HL-60 (cell line): Measurements from ENCODE around the gene CRYBA4.

ENCODE experiments used
- DNase-seq, 2 experiments: peaks; one replicate each; pipeline ENCODE4 v3.0.0-alpha.2; 2010 to 2020; ENCODE audit warnings: low read depth in 1 of 2, low spot score in 1 of 2
- H3K27ac ChIP-seq: fragments of 250-450 bp; sonication (Bioruptor Pico); replicated peaks from 2 replicates; pipeline ENCODE4 v1.5.1; 2020; ENCODE audit warnings: mild to moderate bottlenecking, moderate library complexity
- H3K27me3 ChIP-seq: fragments of 250-450 bp; sonication (Bioruptor Pico); 2 replicates; pipeline ENCODE4 v1.5.1; 2021; ENCODE audit warnings: mild to moderate bottlenecking, moderate library complexity; ENCODE audit not compliant: insufficient read depth, poor library complexity, severe bottlenecking
- H3K4me3 ChIP-seq: replicated peaks from 2 replicates; pipeline ENCODE4 v1.5.1; 2011; ENCODE audit warnings: mild to moderate bottlenecking, control low read depth, low read length; ENCODE audit not compliant: insufficient read depth
- CTCF ChIP-seq: IDR thresholded peaks from one replicate; pipeline ENCODE4 v1.5.1; 2011; ENCODE audit warnings: low read length, control low read depth, inconsistent platforms; ENCODE audit not compliant: insufficient read depth
- GABPA ChIP-seq: IDR thresholded peaks from 2 replicates; pipeline ENCODE4 v1.6.1; 2012; ENCODE audit warnings: low read depth
- POLR2AphosphoS5 ChIP-seq: IDR thresholded peaks from 2 replicates; pipeline ENCODE4 v1.6.1; 2012; ENCODE audit warnings: low read depth
- REST ChIP-seq: IDR thresholded peaks from 2 replicates; pipeline ENCODE4 v1.6.1; 2012; ENCODE audit warnings: low read depth; ENCODE audit not compliant: insufficient replicate concordance
- SPI1 ChIP-seq: IDR thresholded peaks from 2 replicates; pipeline ENCODE4 v1.6.1; 2012; ENCODE audit warnings: low read depth, mild to moderate bottlenecking, borderline replicate concordance

The CRYBA4 gene

DNA sequence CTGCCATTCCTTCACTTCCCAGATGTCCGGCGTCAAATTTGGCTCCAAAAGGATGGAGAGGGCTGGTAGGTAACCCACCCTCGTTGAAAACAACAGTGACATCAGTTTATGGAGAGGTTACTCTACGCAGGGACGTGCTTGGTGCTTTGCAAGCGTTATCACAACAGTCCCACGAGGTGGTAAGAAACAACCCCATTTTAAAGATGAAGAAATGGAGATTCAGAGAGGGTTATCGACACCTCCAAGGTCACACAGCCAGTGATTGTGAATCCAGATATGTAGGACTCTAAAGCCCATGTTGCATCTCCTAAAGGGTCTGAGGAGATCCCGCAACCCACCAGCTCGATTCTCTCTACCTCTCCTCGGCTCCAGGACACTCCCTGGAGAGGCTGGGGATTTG, 36.4 kb downstream of the CRYBA4 start:
- Histone ChIP-seq H3K27me3 (peaks cover 13% of the 10 kb centered on the region), H3K27ac (no peak overlapping the region), H3K4me3 (peak overlapping the region; percentile 35; the same call in 1 of the 2 replicates)
- TF ChIP-seq GABPA (no peak), SPI1 (no peak), REST (no peak), POLR2AphosphoS5 (no peak), CTCF (no peak)
- DNase-seq, result no peak

- no peak for TF ChIP-seq REST
- TF ChIP-seq SPI1, result 0 out of 2 replicates have a peak, but pooled peaks have one; percentile 18
- DNase-seq, result peak; percentile 76 to 83
- peak overlapping the region; percentile 35 for H3K4me3 ChIP-seq
- H3K27me3 ChIP-seq, result peaks cover 13% of the 10 kb centered on the region
- H3K27ac ChIP-seq, result no peak overlapping the region
These were observed 37.1 kb downstream of the CRYBA4 start for GRCh38 chr22:26658671-26659478.

GRCh38 chr22:26660356-26660755, 38.6 kb downstream of the CRYBA4 start:
- Histone ChIP-seq H3K27ac (peak overlapping the region; percentile 16; the same call in 1 of the 2 replicates), H3K4me3 (no peak overlapping the region), H3K27me3 (peaks cover 13% of the 10 kb centered on the region)
- TF ChIP-seq POLR2AphosphoS5, result no peak
- TF ChIP-seq SPI1, result no peak
- no peak for TF ChIP-seq REST
- no peak for TF ChIP-seq GABPA
- TF ChIP-seq CTCF, result no peak
- no peak for DNase-seq
